SH-SY5Y (cell line): ENCODE results near the gene ARVCF.

Experiments
- GATA2 ChIP-seq: IDR thresholded peaks from 2 replicates; pipeline ENCODE4 v1.6.1; 2011; ENCODE audit warnings: mild to moderate bottlenecking, low read depth, low read length
- GATA3 ChIP-seq: IDR thresholded peaks from 2 replicates; pipeline ENCODE4 v1.6.1; 2011; ENCODE audit warnings: low read depth, mild to moderate bottlenecking, low read length, moderate library complexity

Gene ARVCF

GRCh38 chr22:19962246-19962908 lies 54.2 kb downstream of the ARVCF start:
- TF ChIP-seq GATA3: no peak

DNA sequence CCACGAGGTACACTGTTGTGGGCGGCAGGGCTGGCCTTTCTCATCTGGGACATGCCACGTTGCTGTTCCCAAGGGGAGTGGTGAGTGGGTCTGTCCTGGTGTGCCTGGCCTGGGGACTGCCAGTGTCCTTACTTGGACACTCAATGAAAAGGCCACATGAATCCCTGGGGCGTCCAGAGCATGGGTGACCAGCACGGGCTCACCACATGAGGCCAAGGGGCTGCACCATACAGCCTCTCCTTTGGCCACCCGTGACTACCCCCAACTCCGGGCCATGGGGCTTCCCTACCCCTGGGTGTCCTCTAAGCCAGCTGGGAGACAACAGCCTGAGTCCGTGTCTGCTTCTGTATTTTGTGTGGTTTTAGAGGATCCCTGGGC lies 54.8 kb downstream of the ARVCF start:
- TF ChIP-seq GATA3 (no peak), GATA2 (no peak)

GRCh38 chr22:19961201-19961580 lies 55.4 kb downstream of the ARVCF start:
- TF ChIP-seq GATA2 (no peak), GATA3 (no peak)

DNA sequence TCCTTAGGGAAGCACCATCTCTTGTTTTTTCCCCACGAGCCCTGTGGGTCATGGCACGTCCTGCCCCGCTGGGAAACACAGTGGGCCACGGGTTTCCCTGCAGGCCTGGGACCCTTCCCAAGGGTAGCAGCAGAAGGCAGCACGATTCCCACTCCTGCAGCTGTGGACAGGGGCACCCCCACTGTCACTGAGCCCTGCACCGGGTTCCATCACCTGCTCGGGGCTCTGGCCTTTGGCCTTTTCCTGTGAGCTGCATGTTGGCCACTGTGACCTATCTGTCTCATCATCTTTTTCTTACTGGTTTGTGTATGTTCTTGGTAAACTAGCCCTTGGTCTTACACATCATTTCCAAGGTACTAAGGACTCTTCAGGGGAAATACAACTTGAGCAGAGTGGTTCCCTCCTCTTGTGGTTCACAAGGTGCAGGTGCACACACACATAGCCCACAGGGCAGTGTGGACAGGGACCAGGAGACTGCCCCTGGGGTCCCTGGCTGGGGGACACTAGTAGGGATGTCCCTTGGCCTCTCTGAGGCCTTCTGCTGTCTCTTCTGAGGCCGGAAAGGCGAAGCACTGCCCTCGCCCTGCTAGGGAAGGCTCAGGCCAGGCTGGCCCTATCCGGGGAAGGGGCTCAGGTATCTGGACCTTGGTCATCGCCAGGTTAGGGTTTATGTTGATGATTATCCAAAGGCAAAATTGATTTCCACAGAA lies 56.0 kb downstream of the ARVCF start:
- TF ChIP-seq GATA2: no peak
- TF ChIP-seq GATA3: no peak

GRCh38 chr22:19959587-19960490 lies 56.8 kb downstream of the ARVCF start:
- TF ChIP-seq GATA2: no peak
- TF ChIP-seq GATA3: no peak

- TF ChIP-seq GATA2 (no peak), GATA3 (no peak)
Measured at GRCh38 chr22:19959043-19959586, 57.5 kb downstream of the ARVCF start.

DNA sequence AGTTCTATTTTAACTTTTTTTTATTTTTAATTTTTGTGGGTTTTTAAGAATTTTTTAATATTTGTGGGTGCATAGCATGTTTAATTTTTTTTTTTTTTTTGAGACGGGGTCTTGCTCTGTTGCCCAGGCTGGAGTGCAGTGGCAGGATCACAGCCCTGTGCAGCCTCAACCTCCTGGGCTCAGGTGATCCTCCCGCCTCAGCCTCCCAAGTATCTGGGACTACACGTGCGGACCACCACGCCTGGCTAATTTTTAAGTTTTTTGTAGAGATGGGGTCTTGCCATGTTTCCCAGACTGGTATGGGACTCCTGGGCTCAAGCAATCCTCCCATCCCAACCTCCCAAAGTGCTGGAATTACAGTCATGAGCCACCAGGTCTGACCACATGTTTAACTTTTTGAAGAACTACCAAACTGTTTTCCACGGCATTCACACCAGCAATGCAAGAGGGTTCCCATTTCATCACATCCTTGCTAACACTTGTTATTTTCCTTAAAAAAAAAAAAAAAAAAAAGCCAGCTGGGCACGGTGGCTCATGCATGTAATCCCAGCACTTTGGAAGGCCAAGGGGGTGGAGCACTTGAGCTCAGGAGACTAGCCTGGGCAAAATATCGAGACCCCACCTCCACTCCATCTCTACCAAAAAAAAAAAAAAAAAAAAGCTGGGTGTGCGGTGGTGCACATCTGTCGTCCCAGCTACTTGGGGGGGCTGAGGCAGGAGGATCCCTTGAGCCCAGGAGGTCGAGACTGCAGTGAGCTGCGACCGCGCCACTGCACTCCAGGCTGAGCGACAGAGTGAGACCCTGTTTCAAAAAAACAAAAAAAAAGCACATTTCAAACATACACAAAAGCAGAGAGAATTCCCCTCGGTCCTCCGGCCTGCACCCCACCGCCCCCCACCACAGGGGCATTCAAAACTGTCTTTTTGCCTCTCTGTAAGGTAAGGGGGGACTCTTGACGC lies 58.3 kb downstream of the ARVCF start:
- TF ChIP-seq GATA3: no peak
- no peak for TF ChIP-seq GATA2

GRCh38 chr22:19957445-19957844 lies 59.2 kb downstream of the ARVCF start:
- TF ChIP-seq GATA3: no peak
- no peak for TF ChIP-seq GATA2

GRCh38 chr22:19955241-19956128 lies 61.1 kb downstream of the ARVCF start:
- TF ChIP-seq GATA3 (no peak), GATA2 (no peak)

DNA sequence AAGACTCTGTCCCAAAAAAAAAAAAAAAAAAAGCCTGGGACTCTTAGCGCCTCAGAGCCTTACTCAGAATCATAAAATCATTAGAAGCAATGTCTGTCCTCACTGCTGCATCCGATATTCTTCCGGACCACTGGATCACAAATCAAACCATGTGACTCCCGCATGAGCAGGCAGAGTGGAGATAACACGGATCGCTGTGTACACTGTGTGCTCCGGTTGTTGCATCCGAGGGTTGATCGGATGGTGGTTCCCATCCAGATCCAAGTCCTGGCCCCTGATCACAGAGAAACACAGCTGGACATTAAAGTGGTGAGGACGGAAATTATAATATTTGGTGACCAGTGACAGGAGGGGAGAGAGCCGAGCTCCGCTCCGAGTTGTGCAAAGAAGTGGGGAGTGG lies 65.3 kb downstream of the ARVCF start:
- TF ChIP-seq GATA3: no peak
- TF ChIP-seq GATA2: no peak

DNA sequence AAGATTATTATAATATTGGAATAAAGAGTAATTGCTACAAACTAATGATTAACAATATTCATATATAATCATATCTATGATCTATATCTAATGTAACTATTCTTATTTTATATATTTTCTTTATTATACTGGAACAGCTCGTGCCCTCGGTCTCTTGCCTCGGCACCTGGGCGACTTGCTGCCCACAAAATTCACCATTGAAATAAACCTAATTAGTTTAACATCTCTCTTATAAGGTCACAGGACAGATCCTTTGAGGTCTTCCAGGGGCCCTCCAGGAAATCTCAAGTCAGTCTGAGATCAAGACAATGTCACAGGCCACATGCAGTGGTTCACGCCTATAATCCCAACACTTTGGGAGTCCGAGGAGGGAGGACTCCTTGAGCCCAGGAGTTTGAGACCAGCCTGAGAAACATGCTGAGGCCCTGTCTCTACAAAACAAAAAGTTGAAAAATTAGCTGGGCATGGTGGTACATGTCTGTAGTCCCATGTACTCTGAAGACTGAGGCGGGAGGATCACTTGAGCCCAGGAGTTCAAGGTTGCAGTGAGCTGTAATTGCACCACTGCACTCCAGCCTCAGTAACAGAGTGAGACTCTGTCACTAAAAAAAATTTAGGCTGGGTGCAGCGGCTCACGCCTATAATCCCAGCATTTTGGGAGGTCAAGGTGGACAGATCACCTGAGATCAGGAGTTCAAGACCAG lies 68.4 kb downstream of the ARVCF start:
- TF ChIP-seq GATA2 (no peak), GATA3 (no peak)
